HL-60 (cell line): ENCODE data around the gene HOXB4.

Experiments used
- DNase-seq, 2 experiments: peaks; one replicate each; pipeline ENCODE4 v3.0.0-alpha.2; 2010 to 2020; ENCODE audit warnings: low read depth in 1 of 2, low spot score in 1 of 2
- H3K27ac ChIP-seq: fragments of 250-450 bp; sonication (Bioruptor Pico); replicated peaks from 2 replicates; pipeline ENCODE4 v1.5.1; 2020; ENCODE audit warnings: mild to moderate bottlenecking, moderate library complexity
- H3K27me3 ChIP-seq: fragments of 250-450 bp; sonication (Bioruptor Pico); 2 replicates; pipeline ENCODE4 v1.5.1; 2021; ENCODE audit warnings: mild to moderate bottlenecking, moderate library complexity; ENCODE audit not compliant: insufficient read depth, poor library complexity, severe bottlenecking
- H3K4me3 ChIP-seq: replicated peaks from 2 replicates; pipeline ENCODE4 v1.5.1; 2011; ENCODE audit warnings: mild to moderate bottlenecking, control low read depth, low read length; ENCODE audit not compliant: insufficient read depth
- GABPA ChIP-seq: IDR thresholded peaks from 2 replicates; pipeline ENCODE4 v1.6.1; 2012; ENCODE audit warnings: low read depth
- POLR2AphosphoS5 ChIP-seq: IDR thresholded peaks from 2 replicates; pipeline ENCODE4 v1.6.1; 2012; ENCODE audit warnings: low read depth
- REST ChIP-seq: IDR thresholded peaks from 2 replicates; pipeline ENCODE4 v1.6.1; 2012; ENCODE audit warnings: low read depth; ENCODE audit not compliant: insufficient replicate concordance
- SPI1 ChIP-seq: IDR thresholded peaks from 2 replicates; pipeline ENCODE4 v1.6.1; 2012; ENCODE audit warnings: low read depth, mild to moderate bottlenecking, borderline replicate concordance
- TF ChIP-seq, protein P1 (sequence below): IDR thresholded peaks from one replicate; pipeline ENCODE4 v1.5.1; 2011; ENCODE audit warnings: low read length, control low read depth, inconsistent platforms; ENCODE audit not compliant: insufficient read depth

Gene HOXB4

GRCh38 chr17:48590607-48591161 is 12.5 kb upstream of the HOXB4 start:
- H3K27me3 ChIP-seq, result peaks cover 75% of the 10 kb centered on the region
- H3K4me3 ChIP-seq, result no peak overlapping the region
- TF ChIP-seq, protein P1, sequence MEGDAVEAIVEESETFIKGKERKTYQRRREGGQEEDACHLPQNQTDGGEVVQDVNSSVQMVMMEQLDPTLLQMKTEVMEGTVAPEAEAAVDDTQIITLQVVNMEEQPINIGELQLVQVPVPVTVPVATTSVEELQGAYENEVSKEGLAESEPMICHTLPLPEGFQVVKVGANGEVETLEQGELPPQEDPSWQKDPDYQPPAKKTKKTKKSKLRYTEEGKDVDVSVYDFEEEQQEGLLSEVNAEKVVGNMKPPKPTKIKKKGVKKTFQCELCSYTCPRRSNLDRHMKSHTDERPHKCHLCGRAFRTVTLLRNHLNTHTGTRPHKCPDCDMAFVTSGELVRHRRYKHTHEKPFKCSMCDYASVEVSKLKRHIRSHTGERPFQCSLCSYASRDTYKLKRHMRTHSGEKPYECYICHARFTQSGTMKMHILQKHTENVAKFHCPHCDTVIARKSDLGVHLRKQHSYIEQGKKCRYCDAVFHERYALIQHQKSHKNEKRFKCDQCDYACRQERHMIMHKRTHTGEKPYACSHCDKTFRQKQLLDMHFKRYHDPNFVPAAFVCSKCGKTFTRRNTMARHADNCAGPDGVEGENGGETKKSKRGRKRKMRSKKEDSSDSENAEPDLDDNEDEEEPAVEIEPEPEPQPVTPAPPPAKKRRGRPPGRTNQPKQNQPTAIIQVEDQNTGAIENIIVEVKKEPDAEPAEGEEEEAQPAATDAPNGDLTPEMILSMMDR, result no peak
- TF ChIP-seq SPI1 (no peak), GABPA (no peak)
- DNase-seq, result no peak
- H3K27ac ChIP-seq, result no peak overlapping the region

DNA sequence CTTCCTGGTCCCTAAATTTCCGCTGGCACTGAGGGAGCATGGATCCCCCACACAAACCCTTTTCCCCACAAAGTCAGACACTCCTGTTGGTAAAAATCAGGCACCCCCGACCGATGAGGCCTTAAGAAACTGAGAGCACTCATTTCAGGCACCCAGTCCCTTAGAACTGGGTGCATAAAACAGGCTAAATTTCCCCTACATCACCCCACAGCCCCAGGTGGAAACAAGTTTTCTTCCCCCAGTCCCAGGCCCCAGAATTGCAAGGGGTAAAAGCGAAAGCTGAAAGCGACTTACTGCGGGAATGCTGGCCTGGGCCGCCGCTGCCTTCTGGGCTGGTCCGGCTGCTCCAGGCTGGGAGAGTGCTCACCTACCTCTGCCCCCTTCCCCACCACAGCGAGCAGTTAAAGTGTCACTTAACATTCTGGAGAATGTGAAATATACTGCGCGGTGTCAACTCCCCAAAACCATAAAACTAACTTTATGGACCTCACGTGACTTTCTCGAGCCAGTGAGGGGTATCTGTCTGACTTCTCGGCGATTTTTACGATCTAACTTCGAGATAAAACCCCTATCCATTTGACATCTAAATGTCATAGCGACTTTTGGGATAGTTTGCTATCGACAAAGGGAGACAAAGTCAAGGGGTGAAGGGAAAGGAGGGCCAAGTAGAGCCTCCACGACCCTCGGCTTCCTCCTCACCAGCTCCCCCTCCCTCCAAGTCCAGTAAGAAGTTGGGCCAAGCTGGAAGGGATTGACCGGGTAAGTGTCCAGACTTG is 11.9 kb upstream of the HOXB4 start, which contains the start of gene HOXB3:
TSS of gene HOXB3 (minus strand) at position 411 of the 776 bp plus-strand sequence. CDS start 37,767 bp downstream, outside the sequence.
- DNase-seq, result no peak
- TF ChIP-seq GABPA (no peak), REST (no peak), SPI1 (no peak), POLR2AphosphoS5 (no peak)
- TF ChIP-seq, protein P1, result no peak
- H3K27ac ChIP-seq, result no peak within 1 kb of the TSS
- H3K4me3 ChIP-seq, result no peak within 1 kb of the TSS
- peaks cover 76% of the 10 kb centered on the region for H3K27me3 ChIP-seq

GRCh38 chr17:48589060-48589830 is 11.1 kb upstream of the HOXB4 start:
- Histone ChIP-seq H3K4me3 (no peak overlapping the region), H3K27me3 (peaks cover 79% of the 10 kb centered on the region), H3K27ac (no peak overlapping the region)
- no peak for DNase-seq
- TF ChIP-seq GABPA, result no peak
- TF ChIP-seq SPI1, result no peak
- TF ChIP-seq, protein P1, result no peak
- TF ChIP-seq REST, result no peak
- no peak for TF ChIP-seq POLR2AphosphoS5
